Measurements from ENCODE around the gene FADS6. TPM values are rescaled to one million over a fixed set of nuclear protein-coding genes. Genes with fewer than 3 reads are reported as not detected.

Gene FADS6
- total RNA-seq, 1 experiment from 2014 or later: not detected

- no peaks in the 10 kb centered on the region for H3K4me1 ChIP-seq
- no peak overlapping the region for H3K27ac ChIP-seq
- H3K4me3 ChIP-seq: no peak overlapping the region
- no peaks in the 10 kb centered on the region for H3K9me3 ChIP-seq (replicated peaks)
- no peak for DNase-seq
- H3K36me3 ChIP-seq: no peaks in the 10 kb centered on the region
- no peaks in the 10 kb centered on the region for H3K27me3 ChIP-seq
These were observed 61.8 kb downstream of the FADS6 start for GRCh38 chr17:74831444-74832146.

GRCh38 chr17:74830861-74831260 is 62.6 kb downstream of the FADS6 start:
- H3K27me3 ChIP-seq: no peaks in the 10 kb centered on the region
- no peaks in the 10 kb centered on the region for H3K9me3 ChIP-seq (replicated peaks)
- no peak for DNase-seq
- no peak overlapping the region for H3K27ac ChIP-seq
- no peaks in the 10 kb centered on the region for H3K4me1 ChIP-seq
- H3K4me3 ChIP-seq: no peak overlapping the region
- H3K36me3 ChIP-seq: no peaks in the 10 kb centered on the region; the same call in 1 of the 2 replicates

GRCh38 chr17:74827800-74828199 is 65.6 kb downstream of the FADS6 start:
- Histone ChIP-seq H3K36me3 (no peaks in the 10 kb centered on the region; the same call in 1 of the 2 replicates), H3K9me3 (replicated peaks) (no peaks in the 10 kb centered on the region)

More at GRCh38 chr17:74827800-74828199, 65.6 kb downstream of the FADS6 start:
- no peak overlapping the region for H3K4me3 ChIP-seq
- no peak overlapping the region for H3K27ac ChIP-seq
- no peaks in the 10 kb centered on the region for H3K4me1 ChIP-seq
- no peak for DNase-seq
- H3K27me3 ChIP-seq: no peaks in the 10 kb centered on the region

Other genes starting within 250 kb of the FADS6 start
- not detected in 2 replicates for gene CD300LF, start 180.7 kb downstream of the FADS6 start, total RNA-seq (2014; rRNA removed; shearing (Covaris generic))
- gene RAB37, start 156.4 kb downstream of the FADS6 start, total RNA-seq (2014; rRNA removed; shearing (Covaris generic)): 1.3 and 3.0 TPM in 2 replicates
- gene NHERF1, start 145.0 kb downstream of the FADS6 start, total RNA-seq (2014; rRNA removed; shearing (Covaris generic)): 42.0 and 45.4 TPM in 2 replicates
- 47.7 and 50.1 TPM in 2 replicates for gene NAT9, start 117.3 kb downstream of the FADS6 start, total RNA-seq (2014; rRNA removed; shearing (Covaris generic))
- not detected in 2 replicates for gene GRIN2C, start 33.7 kb downstream of the FADS6 start, total RNA-seq (2014; rRNA removed; shearing (Covaris generic))
- gene FDXR, start 20.6 kb downstream of the FADS6 start, total RNA-seq (2014; rRNA removed; shearing (Covaris generic)): 6.7 and 7.2 TPM in 2 replicates
- 0.08 and 0.14 TPM in 2 replicates for gene USH1G, start 29.6 kb upstream of the FADS6 start, total RNA-seq (2014; rRNA removed; shearing (Covaris generic))
- gene OTOP2, start 30.6 kb upstream of the FADS6 start, total RNA-seq (2014; rRNA removed; shearing (Covaris generic)): not detected in 2 replicates
- not detected in 2 replicates for gene OTOP3, start 42.3 kb upstream of the FADS6 start, total RNA-seq (2014; rRNA removed; shearing (Covaris generic))
- gene HID1, start 79.1 kb upstream of the FADS6 start, total RNA-seq (2014; rRNA removed; shearing (Covaris generic)): 0.71 and 1.7 TPM in 2 replicates
- 10.9 and 11.3 TPM in 2 replicates for gene CDR2L, start 94.0 kb upstream of the FADS6 start, total RNA-seq (2014; rRNA removed; shearing (Covaris generic))
- 39.6 and 39.8 TPM in 2 replicates for gene MRPL58, start 119.0 kb upstream of the FADS6 start, total RNA-seq (2014; rRNA removed; shearing (Covaris generic))
- gene ATP5PD, start 153.3 kb upstream of the FADS6 start, total RNA-seq (2014; rRNA removed; shearing (Covaris generic)): 337 and 350 TPM in 2 replicates
- gene KCTD2, start 153.6 kb upstream of the FADS6 start, total RNA-seq (2014; rRNA removed; shearing (Covaris generic)): 34.4 and 34.5 TPM in 2 replicates
- gene SLC16A5, start 194.3 kb upstream of the FADS6 start, total RNA-seq (2014; rRNA removed; shearing (Covaris generic)): 0.04 TPM in 1 of 2 replicates, not detected in the other
- 9.6 and 10.9 TPM in 2 replicates for gene ARMC7, start 216.3 kb upstream of the FADS6 start, total RNA-seq (2014; rRNA removed; shearing (Covaris generic))
- 34.5 and 36.0 TPM in 2 replicates for gene NT5C, start 238.1 kb upstream of the FADS6 start, total RNA-seq (2014; rRNA removed; shearing (Covaris generic))